ENCODE data around the gene MT1A.

Gene MT1A

DNA sequence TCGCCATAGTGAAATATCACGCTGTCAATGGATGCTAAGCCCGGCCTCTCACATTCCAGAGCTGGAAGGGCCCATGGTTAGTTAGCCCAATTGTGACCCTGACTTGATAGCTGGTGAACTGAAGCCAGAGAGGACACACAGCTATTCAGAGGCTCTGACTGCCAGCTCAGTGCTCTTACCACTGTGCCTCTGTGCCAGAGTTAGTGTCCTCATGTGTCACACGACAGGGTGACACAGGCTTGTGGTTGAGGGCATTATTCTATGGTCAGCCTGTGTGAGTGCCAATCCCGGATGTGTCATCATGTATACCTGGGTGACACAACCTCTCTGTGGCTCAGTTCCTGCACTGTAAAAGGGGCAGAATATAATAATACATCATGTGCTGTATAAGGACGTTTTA, 41.4 kb downstream of the MT1A start:
- no peak for DNase-seq (ENCODE audit: low read depth)

DNA sequence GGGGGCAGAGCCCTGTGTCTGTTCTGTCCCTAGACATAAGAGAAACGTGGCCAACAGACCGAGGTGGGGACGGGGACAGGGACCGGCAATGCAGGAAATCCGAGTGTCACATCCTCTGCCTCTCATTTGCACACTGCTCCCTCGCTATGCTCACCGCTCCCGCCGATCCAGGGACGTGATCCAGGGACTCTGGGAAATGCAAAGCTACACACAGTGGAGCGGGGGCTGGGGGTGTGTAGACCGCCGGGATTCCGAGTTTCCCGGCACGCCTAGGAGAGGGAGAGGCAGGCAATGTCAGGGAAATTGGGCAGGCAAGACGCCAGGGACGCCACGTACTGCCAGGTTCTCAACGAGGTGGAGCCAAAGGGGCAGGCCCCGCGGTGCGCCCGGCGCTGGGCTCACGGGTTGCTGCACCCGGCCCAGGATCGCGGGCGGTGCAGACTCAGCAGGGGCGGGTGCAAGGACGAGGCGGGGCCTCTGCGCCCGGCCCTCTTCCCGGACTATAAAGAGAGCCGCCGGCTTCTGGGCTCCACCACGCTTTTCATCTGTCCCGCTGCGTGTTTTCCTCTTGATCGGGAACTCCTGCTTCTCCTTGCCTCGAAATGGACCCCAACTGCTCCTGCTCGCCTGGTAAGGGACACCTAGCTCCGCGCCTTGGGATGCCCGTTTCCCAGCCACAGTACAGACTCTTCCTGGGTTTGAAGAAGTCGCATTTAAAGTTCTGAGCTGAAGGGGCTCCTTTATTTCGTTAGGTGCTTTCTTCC, 43.7 kb downstream of the MT1A start, which contains the start of gene MT1X:
Gene MT1X, plus strand, starts transcription at position 532 of the 764 bp plus-strand sequence. Its CDS starts 71 bp downstream, at position 603.
- DNase-seq (ENCODE audit: low read depth): peak; percentile 62

DNA sequence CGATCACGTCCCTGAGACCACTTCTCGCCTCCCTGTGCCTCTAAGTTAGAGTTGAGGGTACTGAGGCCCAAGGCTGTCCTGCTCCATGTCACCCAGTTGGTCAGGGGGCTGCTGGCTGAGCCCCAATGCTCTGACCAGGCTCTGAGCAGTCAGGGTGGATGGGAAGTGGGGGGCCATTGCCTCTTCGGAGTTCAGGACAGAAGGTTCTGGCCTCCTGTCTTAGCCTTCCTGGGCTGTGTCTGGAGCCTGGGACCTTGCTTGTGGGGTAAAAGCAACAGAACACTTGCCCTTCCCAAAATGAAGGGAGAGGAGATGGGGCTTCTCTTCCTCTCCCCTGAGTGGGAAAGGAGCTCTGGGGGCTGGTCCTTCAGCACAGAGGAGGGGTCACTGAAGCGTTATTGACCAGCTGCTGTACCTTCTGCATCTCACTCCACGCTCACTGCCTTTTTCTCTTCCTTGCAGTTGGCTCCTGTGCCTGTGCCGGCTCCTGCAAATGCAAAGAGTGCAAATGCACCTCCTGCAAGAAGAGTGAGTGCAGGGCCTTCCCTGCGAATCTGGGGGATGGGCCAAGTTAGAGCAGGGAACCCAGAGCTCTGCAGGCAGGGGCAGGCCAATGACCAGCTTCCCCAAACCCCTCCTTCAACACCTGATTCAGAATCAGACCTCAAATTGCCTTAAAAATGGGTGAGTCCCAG, 44.4 kb downstream of the MT1A start:
- DNase-seq (ENCODE audit: low read depth): no peak

DNA sequence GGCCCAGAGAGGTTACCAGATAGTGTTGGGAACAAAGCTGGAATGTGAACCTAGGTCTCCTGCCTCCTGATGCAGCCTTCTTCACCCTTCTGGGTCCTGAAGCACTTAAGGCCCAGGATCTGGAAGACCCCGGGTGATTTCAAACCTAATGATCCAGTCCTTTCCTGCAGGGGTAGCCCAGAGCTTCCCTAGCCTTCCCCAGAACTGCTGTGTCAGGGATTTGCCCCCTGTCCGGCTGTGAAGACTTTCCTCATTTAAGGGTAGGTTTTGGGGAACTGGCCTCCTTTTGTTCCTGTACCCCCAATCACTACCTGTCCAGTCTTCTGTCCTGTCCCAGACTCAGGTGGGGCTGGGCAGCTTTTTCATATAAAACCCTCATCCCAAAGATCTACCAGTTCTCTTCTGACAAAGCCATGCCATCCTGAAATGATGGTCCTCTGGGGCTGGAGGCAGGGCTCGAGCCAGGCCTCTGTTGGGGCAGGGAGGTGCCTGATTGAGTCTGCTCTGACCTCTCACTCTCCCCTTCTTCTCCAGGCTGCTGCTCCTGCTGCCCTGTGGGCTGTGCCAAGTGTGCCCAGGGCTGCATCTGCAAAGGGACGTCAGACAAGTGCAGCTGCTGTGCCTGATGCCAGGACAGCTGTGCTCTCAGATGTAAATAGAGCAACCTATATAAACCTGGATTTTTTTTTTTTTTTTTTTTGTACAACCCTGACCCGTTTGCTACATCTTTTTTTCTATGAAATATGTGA, 45.1 kb downstream of the MT1A start:
- no peak for DNase-seq (ENCODE audit: low read depth)

DNA sequence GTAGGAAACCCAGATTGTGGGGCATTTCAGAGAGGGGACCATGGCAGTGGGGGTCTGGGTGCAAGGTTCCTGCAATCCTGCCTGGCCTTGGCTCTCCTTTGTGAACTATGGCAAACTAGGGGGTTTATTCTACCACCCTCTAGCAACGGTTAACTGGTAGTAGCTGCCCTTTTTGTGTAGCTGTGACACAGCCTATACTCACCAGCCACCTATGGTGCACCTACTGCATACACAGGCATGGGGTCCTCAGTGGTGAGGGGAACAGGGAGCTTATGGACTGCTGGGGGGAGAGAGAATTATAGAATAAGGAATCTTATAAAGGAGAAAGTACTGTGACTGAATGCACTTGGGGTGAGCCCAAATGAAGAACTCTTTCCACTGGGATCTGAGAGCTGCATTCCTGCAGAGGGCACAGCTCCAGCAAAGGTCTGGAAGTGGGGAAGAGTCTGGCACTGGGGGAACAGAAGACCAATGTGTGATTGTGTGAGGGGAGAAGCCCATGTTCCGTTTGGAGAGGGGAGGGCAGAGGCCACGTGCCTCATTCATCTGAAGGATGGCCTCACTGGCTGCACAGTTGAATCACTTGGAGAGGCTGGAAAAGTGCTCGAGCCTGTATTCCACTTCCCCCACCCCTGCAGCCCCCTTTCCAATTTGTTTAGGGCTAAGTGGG, 45.9 kb downstream of the MT1A start:
- DNase-seq (ENCODE audit: low read depth): no peak

DNA sequence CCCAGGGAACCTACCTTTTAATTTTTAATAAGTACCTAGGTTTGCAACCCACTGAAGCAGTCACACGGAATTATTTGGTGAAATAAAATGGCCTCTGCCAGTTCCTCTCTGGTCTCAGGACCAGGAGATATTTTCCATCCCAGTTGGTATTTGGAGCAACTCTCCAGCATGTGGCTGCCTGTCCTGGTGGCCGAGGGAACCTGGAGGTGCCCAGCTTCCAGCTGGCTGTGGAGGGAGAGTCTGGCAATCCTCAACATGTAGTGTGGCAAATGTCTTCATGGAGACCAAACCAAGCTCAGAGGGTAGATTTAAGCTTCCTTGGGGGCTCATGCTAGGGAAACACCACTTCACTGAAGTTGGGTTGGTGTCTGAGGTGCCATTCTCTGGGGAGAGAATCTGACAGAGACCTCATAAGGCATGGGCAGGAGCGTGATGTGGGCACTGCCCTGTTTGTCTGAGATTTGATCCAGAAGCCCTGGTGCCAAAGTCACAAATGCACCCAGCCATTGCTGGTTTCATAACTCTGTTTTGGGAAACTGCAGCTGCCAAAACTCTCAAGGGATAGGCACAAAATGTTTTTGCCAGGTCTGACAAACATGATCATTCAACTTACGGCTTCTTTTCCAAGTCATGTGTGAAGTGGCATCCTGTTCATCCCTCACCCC, 46.6 kb downstream of the MT1A start:
- no peak for DNase-seq (ENCODE audit: low read depth)

DNA sequence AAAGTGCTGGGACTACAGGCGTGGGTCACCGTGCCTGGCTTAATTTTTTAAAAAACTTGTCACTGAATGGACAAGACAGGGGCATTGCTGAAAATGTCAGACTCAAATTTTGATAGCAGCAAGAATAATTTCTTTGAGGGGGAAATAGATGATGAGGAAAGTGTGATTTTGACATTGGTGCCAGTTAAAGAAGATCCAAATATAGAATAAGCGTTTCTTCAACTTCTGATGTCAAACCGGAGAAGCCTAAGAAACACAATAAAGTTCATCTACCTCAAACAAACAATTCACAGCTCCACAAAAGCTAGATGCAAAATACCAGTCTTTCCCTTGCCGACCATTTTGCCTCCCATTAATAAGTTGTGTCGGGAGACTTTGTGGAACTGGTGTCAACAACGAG, 48.3 kb downstream of the MT1A start:
- no peak for DNase-seq (ENCODE audit: low read depth)

DNA sequence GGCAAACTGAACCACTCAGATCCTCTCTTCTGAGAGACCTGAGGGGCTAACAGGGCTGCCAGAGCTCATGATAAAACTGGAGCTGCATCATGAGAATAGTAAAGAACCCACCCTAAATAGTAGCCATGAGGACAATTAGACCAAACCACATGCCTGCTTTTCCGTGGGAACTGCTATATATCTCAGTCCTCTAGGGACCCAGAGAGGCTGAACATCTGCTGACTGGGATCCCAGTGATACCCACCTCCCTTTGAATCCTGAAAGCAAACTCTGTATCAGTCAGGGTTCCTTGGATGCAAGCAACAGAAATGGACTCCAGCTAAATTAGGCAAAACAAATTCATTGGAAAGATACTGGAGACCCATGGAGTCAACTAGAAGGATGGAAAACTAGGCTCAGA, 50.3 kb downstream of the MT1A start:
- no peak for DNase-seq (ENCODE audit: low read depth)

DNA sequence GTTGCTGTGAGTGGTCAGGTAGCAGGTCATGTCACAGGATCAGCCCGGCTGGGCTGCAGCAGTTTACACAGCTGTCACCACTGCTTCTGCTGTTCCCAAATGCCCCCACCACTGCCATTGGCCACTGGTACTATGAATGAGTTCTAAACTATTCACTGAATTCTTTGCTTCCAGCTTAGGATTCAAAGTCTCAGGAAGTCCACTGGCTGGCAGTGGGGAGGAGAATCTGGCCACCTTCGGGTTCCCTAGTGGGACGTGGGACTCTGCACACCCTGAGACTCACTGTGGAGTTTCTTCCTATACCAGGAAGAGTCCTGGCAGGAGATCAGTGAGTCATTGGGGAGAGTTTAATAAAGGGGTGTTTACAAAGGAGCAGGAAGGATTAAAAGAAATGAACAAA, 50.7 kb downstream of the MT1A start:
- no peak for DNase-seq (ENCODE audit: low read depth)

Data from HS-27A (cell line).